IPS-NIHi11 (cell line): ENCODE measurements around the gene FHIT.

Experiments
- DNase-seq: peaks from one replicate; pipeline ENCODE4 v3.0.0; 2012; ENCODE audit warnings: mixed read lengths, low spot score

The FHIT gene

GRCh38 chr3:60629816-60630215 lies 621.4 kb downstream of the FHIT start:
- DNase-seq, result no peak

- no peak for DNase-seq
Observed at GRCh38 chr3:60622349-60622748, 628.9 kb downstream of the FHIT start.

- DNase-seq, result no peak
Observed at GRCh38 chr3:60617188-60617587, 634.1 kb downstream of the FHIT start.

- no peak for DNase-seq
Observed at GRCh38 chr3:60613769-60614303, 637.4 kb downstream of the FHIT start.

GRCh38 chr3:60610441-60611112 lies 640.7 kb downstream of the FHIT start:
- no peak for DNase-seq

- DNase-seq, result no peak
Observed at GRCh38 chr3:60609446-60609845, 641.8 kb downstream of the FHIT start.

- DNase-seq, result no peak
Observed at GRCh38 chr3:60603860-60604259, 647.4 kb downstream of the FHIT start.

- DNase-seq, result no peak
Observed at GRCh38 chr3:60600848-60601247, 650.4 kb downstream of the FHIT start.

- no peak for DNase-seq
Observed at GRCh38 chr3:60599586-60599985, 651.7 kb downstream of the FHIT start.

- DNase-seq, result no peak
Observed at GRCh38 chr3:60598671-60599070, 652.6 kb downstream of the FHIT start.

GRCh38 chr3:60594025-60594424 lies 657.2 kb downstream of the FHIT start:
- DNase-seq, result no peak

- no peak for DNase-seq
Observed at GRCh38 chr3:60591267-60591666, 660.0 kb downstream of the FHIT start.

- no peak for DNase-seq
Observed at GRCh38 chr3:60588806-60589205, 662.4 kb downstream of the FHIT start.

- DNase-seq, result no peak
Observed at GRCh38 chr3:60585918-60586317, 665.3 kb downstream of the FHIT start.

- DNase-seq, result no peak
Observed at GRCh38 chr3:60584250-60584649, 667.0 kb downstream of the FHIT start.

GRCh38 chr3:60582288-60582687 lies 669.0 kb downstream of the FHIT start:
- DNase-seq, result no peak

GRCh38 chr3:60580809-60581208 lies 670.4 kb downstream of the FHIT start:
- no peak for DNase-seq

- no peak for DNase-seq
Observed at GRCh38 chr3:60579734-60580133, 671.5 kb downstream of the FHIT start.

GRCh38 chr3:60578936-60579335 lies 672.3 kb downstream of the FHIT start:
- no peak for DNase-seq

GRCh38 chr3:60577601-60578000 lies 673.7 kb downstream of the FHIT start:
- no peak for DNase-seq

- no peak for DNase-seq
Observed at GRCh38 chr3:60575718-60576272, 675.5 kb downstream of the FHIT start.

GRCh38 chr3:60574046-60574769 lies 677.0 kb downstream of the FHIT start:
- no peak for DNase-seq

- DNase-seq, result no peak
Observed at GRCh38 chr3:60573494-60573893, 677.8 kb downstream of the FHIT start.
